HPDE6-E6E7 (cell line): ENCODE results near the gene IL12RB1.
A peak's percentile ranks its signal among the peaks of the same experiment; 100 is the strongest.
"Not testable (repeated sequence)": the region's sequence is repeated elsewhere in the genome, so short reads cannot be mapped to it uniquely, and the experiment has no call there.

Experiments used
- DNase-seq: peaks from one replicate; pipeline ENCODE4 v3.0.0; 2011; ENCODE audit warnings: missing footprints; ENCODE audit errors: extremely low spot score

IL12RB1 gene

DNA sequence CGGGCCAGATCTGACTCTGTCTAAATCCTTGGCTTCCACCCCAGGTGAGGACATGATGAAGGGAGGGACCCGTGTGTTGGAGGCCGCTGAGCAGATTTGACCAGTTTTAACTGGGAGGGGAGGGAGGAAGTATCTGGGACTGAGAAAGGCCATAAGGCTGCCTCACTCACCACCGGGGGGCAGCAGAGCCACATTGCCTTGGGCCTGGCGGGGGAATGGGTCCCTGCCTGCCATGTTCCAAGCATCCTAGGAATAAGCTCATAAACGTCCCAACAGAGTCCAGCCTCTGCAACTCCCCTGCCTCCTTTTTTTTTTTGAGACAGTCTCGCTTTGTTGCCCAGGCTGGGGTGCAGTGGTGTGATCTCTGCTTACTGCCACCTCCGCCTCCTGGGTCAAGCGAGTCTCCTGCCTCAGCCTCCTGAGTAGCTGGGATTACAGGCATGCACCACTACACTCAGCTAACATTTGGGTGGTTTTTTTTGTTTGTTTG lies 26.3 kb upstream of the IL12RB1 start:
- peak; percentile 87 for DNase-seq

DNA sequence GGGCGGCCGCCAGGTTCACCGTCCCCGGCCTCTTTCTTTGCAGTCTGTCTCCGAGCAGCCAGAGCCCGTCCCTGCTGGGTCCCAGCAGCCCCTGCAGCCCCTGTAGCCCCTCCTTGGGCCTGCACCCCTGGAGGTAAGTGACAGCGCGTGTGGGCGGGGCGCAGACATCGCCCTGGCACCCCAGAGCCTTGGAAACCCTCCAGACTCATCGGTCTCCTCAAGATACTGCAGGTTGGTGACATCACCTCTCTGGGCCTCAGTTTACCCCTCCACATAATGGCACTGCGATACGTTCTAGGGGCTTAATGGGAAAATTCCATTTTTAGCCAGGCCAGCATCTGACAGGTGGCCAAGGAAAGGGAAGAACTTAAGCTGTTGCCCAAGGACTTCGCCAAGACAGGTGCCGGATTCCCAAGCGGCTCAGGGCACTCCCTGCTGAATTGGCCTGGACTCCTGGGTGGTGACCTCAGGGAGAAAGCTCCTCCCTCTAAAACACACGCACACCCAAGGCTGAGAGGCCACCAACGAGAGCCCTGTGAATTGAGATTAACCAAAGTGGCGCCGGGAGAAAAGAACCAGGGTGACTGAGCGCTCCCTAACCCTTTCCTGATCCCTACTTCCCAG lies 24.0 kb upstream of the IL12RB1 start:
- DNase-seq = no peak

DNA sequence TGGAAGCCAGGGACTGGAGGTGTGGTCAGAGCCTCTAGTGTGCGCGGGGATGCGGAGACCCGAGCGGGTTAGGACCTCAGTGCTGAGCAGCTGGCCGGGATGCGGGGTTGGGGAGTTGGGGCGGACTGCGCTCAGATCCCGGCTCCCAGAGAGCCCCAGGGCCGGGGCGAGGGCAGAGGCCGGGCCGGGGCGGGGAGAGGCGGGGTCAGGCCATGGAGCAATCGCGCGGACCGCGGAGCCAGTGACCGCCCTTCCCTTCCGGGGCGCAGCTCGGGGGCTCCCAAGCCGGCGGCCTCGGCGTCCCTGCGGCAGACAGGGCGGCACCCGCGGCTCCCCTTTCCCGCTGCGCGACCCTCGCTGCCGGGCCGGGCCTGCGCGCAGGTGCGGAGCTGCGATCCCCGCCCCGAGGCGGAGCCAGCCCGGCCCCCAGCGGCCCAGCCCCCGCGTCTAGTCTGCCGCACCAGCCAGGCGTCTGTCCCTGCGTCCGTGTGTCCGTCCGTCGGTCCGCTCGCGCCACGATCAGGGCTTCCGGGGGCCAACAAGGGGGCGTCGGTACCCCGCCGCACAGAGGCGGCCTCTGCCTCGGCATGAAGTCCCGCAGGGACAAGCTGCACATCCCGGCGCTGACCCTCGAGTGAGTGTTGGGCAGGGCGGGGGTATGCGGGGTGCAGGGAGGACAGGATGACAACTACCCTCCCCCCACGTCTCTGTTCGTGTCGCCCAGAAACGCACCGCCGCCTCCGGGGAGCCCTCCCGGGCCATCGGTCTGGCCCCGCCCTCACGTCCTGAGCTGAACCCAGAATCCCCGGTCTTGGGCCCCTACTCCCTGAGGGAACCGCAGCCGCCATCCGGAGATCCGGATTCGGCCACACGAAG lies 23.2 kb upstream of the IL12RB1 start:
- DNase-seq = no peak

- no peak for DNase-seq
Observed at GRCh38 chr19:18109341-18109732, 22.6 kb upstream of the IL12RB1 start.

DNA sequence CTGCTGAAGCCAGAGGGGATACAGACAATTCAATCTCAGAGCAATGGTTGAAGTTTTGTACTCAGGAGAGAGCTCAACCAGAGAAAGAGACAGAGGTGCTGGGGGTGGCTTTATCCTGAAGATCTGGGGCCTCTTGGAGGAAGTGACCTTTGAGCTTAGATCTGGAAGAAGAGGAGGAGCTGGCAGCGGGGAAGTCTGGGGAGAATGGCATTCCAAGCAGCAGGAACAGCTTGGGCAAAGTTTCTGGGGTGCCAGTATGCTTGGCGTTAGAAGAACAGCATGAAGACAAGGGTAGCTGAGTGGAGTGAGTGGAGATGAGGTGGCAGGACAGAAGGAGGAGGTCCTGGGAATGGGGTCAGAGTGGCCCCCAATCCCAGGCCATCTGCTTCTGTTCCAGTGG lies 22.2 kb upstream of the IL12RB1 start:
- DNase-seq = no peak

DNA sequence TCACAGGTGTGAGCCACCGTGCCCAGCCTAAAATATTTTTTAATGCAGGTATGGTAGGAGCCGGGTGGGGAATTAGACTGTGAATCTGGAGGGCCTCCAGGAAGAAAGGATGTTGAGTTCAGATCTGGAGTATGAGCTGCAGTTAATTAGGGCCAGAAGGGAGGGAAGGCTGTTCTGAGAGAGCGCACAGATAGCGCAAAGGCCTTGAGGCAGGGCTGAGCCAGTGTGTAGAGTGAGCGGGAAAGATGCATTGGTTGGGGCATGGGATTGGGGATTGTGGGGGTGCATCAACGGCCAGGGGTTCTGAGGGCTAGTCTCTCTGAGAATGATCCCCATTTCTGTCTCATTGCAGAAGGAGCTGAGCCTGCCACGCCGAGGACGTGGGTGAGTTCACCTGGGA lies 20.5 kb upstream of the IL12RB1 start:
- DNase-seq = no peak

GRCh38 chr19:18105259-18105658 lies 18.5 kb upstream of the IL12RB1 start:
- DNase-seq = not testable (repeated sequence)

DNA sequence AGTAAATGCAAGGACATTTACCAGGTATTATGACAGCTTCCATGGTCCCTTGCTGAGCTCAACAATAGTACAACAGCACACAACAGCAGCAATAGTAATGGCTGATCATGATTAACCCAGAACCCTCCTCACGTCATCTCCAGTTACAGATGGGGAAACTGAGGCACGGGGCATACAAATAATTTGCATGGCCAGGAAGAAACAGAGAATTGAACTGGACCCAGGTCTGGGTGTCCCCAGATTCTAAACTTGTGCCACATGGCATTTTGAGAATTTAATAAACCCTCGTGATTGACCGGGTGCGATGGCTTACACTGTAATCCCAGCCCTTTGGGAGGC lies 18.0 kb upstream of the IL12RB1 start:
- DNase-seq = no peak

DNA sequence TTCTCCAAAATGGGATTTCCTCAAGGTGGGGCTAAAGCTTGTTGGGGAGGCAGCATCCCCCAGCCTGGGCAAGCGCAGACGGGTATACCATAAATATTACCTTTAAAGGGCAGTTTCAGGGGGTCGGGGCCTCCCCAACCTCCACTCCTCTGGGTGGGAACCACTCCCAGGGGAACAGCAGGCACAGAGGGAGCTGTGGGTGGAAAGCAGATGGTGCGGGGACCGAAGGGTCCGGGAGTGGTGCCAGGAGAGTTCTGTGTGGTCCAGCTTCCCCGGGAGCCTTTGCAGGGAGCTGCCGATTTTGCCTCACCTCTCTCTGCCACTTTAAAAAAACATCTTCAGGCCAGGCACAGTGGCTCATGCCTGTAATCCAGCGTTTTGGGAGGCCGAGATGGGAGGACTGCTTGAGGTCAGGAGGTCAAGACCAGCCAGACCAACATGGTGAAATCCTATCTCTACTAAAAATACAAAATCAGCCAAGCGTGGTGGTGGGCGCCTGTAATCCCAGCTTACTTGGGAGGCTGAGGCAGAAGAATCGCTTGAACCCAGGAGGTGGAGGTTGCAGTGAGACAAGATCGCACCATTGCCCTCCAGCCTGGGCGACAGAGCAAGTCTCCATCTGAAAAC lies 16.3 kb upstream of the IL12RB1 start:
- no peak for DNase-seq

GRCh38 chr19:18101268-18101667 lies 14.5 kb upstream of the IL12RB1 start:
- no peak for DNase-seq

DNA sequence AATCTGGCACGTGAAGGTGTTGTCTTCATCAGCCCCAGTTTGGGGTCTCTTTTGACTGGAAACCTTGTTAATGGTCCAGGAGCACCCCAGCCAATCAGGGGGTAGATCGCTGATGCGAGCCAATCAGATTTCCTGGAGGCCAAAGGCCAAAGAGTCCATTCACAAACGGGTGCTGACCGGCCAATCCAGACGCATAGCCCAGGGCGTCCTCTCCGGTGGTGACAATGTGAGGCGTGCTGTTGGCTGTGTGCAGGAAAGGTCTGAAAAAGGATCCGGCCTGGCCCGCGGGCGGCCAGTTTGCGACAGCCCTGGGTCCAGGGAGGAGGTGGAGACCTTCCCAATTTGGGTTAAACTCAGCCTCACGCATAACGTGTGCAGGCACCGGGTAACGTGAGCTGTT lies 14.0 kb upstream of the IL12RB1 start:
- no peak for DNase-seq

- DNase-seq = no peak
Observed at GRCh38 chr19:18099623-18099995, 12.9 kb upstream of the IL12RB1 start.

GRCh38 chr19:18098891-18099622 lies 12.3 kb upstream of the IL12RB1 start:
- DNase-seq = no peak

GRCh38 chr19:18097993-18098890 lies 11.5 kb upstream of the IL12RB1 start:
- no peak for DNase-seq

GRCh38 chr19:18097217-18097992 lies 10.7 kb upstream of the IL12RB1 start, which contains the start of gene MAST3:
Gene MAST3 (plus strand): TSS chr19:18097778. CDS start chr19:18097793, 15 bp downstream.
- DNase-seq = peak; percentile 89

- no peak for DNase-seq
Observed at GRCh38 chr19:18096258-18096657, 9.5 kb upstream of the IL12RB1 start.

GRCh38 chr19:18093439-18094161 lies 6.9 kb upstream of the IL12RB1 start:
- DNase-seq = peak; percentile 59

- DNase-seq = no peak
Observed at GRCh38 chr19:18091217-18091608, 4.5 kb upstream of the IL12RB1 start.

DNA sequence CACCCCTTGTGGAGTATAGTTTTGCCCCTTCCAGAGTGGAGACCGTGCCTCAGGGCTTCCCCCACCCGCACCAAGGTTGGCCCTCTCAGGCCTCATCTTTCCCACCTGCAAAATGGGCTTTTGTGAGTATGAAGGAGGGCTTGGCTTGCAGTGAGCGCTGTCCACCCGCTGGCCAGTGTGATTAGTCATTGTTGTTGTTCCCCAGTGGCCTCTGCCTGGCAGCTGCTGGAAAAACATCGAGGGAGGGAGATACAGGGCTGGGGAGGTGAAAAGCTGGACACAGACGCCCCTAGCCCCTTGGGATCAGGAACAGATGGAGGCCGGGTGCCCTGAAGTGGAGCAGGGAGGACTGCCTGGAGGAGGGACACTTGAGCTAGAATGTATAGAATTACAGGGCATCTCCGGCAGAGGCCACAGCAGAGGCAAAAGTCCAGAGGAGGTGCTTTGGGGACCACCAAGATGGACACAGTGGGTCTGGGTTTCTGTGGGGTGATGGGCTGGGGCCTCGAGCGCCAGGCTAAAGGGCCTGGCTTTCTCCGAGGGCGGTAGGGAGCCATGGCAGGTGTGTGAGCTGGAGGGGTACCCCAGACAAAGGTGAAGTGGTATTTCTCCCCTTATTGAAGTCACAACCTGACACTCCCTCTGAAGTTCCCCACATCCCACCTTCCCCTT lies 3.9 kb upstream of the IL12RB1 start:
- DNase-seq = no peak
